GM21737 (cell line): ENCODE measurements around the gene STAU1.
"Not testable (repeated sequence)": the region's sequence is repeated elsewhere in the genome, so short reads cannot be mapped to it uniquely, and the experiment has no call there.

Experiments used
- ATAC-seq: cut with Tn5 transposase; IDR thresholded peaks from one replicate; pipeline ENCODE4 v1.9.1; 2021; ENCODE audit warnings: mild to moderate bottlenecking, moderate library complexity; ENCODE audit not compliant: unreplicated experiment

The STAU1 gene, protein sequence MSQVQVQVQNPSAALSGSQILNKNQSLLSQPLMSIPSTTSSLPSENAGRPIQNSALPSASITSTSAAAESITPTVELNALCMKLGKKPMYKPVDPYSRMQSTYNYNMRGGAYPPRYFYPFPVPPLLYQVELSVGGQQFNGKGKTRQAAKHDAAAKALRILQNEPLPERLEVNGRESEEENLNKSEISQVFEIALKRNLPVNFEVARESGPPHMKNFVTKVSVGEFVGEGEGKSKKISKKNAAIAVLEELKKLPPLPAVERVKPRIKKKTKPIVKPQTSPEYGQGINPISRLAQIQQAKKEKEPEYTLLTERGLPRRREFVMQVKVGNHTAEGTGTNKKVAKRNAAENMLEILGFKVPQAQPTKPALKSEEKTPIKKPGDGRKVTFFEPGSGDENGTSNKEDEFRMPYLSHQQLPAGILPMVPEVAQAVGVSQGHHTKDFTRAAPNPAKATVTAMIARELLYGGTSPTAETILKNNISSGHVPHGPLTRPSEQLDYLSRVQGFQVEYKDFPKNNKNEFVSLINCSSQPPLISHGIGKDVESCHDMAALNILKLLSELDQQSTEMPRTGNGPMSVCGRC

DNA sequence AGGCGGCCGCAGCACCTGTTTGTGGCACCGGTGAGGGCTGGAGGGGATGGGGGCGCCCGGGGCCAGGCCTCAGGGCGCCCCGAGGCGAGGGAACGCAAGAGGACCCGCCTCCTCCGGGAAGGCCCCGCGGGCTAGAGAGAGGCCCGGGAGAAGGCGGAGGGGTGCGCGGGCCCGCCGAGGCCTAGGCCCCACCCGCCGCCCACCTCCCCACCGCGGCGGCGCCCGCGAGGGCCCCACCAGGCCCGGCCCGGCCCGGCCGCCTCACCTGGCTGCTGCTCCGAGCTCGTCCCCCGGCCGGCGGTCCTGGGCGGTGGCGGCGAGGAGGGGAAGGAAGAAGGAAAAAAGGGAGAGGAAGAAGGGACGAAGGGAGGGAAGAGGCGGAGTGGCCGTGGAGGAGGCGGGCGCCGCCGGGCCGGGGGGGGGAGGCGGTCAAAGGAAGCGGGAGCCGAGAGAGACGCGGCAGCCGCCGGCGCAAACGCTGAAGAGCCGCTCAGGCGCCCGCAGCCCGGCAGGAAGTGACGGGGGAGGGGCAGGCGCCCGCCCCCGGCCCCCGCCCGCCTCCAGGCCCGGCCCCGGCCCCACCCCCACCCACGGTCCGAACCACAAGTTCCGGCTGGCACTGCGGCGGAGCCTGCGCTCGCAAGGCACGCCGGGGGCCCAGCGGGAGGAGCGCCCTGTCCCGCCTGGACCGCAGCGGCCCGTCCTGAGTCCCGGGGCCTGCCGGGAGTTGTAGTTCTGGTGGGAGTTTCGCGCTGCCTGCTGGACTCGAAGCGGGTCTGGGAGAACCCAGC is at the start of gene STAU1:
Gene STAU1, minus strand, starts transcription at position 484 of the 791 bp plus-strand sequence. CDS start 22,133 bp downstream, outside the sequence.
- peak; percentile 90 for ATAC-seq

DNA sequence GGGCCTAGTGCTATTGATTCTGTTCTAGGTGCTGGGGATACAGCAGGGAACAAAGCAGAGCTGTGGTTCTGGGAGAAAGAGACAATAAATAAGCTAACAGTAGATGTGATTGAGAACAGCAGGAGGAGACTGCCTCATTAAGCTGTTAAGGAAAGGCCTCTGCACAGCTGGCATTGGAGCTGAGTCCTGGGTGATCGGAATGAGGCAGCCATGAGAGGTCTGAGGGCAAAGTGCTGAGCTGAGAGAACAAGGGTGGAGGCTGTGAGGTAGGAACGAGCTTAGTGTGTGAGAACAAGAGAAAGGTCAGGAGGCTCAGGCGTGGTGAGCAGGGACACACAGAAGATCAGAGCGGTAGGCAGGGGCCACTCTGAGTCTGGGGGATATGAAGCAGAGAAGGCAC is 49.4 kb upstream of the STAU1 start:
- no peak for ATAC-seq

DNA sequence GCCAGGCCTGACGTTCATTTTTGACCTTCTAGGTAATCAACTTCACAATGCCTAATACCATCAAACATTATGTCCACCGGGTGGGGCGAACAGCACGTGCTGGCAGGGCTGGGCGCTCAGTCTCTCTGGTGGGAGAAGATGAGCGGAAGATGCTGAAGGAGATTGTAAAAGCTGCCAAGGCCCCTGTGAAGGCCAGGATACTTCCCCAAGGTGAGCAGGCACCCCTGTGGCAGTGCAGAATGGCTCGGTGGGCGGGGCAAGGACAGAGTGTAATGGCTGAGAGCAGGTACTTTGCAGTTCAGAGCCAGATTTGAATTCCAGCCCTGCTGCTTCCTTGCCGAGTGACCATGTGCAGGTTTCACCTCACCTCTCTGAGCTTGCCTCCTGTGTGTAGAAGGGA is 48.2 kb upstream of the STAU1 start:
- no peak for ATAC-seq

DNA sequence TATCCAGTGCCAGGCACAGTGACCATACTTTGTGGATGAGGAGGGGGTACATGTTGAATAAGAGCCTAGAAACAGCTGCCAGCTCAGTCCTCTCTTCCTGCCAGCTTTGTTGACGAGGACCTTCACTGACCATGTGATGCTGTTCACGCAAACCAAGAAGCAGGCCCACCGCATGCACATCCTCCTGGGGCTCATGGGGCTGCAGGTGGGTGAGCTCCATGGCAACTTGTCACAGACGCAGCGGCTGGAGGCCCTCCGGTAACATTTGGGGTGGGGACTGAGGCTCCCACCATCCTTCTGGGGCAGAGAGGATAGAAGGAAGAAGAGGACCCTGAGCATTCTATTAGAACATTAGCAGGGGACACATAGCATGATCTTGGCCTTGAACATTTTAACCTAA is 46.7 kb upstream of the STAU1 start:
- no peak for ATAC-seq

DNA sequence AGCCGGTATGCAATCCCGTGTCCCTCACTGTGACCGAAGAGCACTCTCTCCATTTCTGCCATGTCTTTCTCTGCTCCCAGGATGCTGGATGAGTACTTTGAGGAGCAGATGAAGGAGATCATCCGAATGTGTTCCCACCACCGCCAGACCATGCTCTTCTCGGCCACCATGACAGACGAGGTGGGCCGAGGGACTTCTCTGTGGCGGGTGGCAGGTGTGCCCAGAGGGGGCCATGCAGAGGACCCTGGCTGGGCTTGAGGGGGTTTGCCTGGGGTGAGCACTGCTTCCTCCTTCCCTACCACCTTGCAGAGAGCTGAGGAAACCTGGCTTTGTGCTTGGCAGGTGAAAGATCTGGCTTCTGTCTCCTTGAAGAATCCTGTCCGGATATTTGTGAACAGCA is 45.1 kb upstream of the STAU1 start:
- no peak for ATAC-seq

DNA sequence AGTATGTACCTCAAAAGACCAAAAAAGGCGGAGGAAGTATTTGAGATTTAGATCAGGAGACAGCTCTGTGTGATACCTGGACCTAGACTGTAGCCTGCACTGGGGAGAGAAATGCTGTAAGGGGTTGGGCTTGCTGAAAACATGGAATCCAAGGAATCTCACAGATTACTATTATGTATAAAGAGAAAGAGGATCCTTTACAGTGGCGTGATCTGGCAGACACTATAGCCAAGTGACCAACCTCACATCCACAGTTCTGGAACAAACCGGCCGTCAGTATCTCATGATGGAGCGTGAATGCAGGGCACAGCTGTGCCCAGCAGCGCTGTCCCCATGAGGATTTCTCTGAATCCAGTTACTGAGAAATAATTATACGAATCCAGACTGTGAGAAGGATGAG is 43.3 kb upstream of the STAU1 start:
- no peak for ATAC-seq

DNA sequence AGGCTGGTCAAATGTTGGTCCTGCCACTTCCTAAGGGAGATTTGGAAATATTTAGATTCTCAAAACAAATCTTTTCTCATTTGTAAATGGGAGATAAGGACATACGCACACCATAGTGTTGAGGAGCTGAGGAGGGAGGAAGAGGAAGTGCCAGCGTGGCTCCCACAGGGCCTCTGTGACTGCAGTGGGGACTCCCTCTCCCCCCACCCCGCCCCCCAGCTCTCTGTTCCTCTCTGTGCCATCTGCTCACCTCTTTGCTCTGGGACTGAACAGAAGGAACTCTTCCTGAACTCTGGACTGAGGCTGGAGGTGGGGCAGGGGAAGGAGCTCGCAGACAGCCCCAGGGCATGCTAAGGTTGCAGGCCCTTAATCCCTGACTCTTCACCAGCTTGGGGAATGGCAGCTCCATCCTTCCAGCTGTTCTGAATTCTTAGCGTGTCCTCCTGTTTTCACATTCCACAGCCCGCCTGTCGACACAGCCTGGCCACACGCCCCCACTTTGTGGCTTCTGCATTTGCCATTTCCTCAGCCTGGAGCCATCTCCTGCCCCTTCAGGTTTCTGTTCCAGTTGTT is 42.5 kb upstream of the STAU1 start:
- no peak for ATAC-seq

DNA sequence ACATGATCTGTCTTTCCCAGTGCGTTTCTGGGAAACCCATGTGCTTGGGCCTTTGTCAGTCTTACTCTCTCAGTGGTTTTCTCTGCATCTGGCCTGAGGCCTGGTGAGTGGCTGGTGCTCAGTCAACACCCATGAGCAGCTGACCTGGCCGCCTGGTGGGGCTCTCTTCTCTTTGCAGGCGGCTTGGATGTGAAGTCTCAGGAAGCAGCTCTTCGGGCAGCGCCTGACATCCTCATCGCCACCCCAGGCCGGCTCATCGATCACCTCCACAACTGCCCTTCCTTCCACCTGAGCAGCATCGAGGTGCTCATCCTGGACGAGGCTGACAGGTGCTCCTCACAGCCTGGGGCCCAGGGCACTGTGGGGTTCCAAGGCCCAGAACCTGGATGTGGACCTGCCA is 41.9 kb upstream of the STAU1 start:
- no peak for ATAC-seq

DNA sequence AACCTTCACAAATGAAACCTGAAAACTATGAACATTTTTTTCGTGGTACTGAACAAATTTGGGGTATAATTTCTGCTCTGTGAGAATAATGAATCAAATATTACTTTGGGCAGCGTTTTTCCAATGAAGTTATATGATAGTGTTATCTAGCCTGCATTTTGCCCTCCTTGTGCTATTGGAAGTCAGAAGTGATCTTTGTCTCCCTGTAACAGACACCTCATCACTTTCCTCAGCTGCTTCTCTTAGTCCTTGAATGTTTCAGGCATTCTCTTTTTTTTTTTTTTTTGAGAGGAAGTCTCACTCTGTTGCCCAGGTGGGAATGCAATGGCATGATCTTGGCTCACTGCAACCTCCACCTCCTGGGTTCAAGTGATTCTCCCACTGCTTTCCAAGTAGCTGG is 41.2 kb upstream of the STAU1 start:
- ATAC-seq: no peak

DNA sequence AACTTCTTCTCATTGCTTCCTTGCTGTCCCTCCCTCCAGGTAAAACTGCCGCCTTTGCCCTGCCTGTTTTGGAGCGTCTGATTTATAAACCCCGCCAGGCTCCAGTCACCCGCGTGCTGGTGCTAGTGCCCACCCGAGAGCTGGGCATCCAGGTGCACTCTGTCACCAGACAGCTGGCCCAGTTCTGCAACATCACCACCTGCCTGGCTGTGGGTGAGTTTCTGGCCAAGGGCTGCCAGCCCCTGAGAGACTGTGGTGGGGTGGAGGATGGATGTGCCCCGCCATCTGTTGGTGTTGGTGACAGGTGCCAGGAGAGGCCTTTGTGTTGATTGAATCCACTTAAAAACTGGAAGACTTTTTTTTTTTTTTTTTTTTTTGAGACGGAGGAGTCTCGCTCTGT is 40.5 kb upstream of the STAU1 start:
- ATAC-seq: no peak

DNA sequence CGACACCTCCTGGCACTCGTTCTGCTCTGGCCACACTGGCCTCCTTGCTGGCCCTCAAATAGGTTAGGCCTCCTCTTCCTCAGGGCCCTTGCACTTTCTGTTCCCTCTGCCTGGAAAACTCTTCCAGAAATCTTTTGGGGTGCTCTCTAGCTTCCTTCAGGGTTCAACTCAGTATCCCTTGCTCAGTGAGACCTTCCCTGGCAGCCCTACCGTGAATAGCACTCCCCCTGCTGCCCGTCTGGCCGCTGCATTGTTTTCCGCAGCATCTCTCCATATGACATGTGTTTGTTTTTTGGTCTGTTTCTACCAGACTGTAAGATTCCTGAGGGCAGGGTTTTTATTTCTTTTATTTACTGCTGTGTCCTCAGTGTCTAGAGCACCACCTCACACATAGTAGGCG is 37.8 kb upstream of the STAU1 start:
- no peak for ATAC-seq

DNA sequence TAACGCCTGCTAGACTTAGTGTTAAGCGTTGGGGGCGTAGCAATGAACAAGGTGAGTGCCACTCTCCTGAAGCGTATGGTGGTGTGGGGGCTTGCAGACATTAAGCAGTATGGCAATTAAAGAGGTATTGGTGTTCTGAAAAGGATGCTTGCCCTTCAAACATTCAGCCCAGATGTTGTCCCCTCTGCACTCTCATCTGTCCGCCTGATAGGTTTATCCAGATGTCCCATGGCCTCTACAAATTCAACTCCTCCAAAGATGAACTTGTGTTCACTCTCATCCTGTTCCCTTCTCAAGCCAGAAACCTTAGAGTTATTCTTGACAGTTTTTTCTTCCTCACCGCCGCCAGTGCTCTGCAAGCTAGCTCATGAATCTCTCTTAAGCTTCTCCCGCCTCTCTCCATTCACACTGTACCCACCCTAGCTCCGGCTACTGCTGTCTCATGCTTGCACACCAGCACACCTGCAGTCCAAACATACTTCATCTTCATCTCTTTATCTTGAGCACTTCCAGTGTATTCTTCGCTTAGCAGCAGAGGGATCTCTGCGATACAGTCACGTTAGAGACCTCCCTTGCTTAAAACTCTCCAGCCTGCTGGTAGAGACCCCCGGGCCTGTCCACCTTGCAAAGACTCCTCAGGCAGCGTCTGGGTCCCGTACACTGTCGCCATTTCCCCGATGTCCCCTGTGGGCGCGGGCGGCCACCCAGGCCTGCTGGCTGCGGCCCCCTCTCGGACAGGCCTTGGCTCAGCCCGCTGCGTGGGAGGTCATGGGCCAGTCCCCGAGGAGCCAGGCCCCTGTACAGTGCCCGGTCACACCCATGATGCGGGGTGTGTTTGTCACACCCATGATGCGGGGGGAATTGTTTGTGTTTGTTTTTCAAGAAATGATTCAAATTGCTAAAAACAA is 32.0 kb upstream of the STAU1 start:
- ATAC-seq: no peak

DNA sequence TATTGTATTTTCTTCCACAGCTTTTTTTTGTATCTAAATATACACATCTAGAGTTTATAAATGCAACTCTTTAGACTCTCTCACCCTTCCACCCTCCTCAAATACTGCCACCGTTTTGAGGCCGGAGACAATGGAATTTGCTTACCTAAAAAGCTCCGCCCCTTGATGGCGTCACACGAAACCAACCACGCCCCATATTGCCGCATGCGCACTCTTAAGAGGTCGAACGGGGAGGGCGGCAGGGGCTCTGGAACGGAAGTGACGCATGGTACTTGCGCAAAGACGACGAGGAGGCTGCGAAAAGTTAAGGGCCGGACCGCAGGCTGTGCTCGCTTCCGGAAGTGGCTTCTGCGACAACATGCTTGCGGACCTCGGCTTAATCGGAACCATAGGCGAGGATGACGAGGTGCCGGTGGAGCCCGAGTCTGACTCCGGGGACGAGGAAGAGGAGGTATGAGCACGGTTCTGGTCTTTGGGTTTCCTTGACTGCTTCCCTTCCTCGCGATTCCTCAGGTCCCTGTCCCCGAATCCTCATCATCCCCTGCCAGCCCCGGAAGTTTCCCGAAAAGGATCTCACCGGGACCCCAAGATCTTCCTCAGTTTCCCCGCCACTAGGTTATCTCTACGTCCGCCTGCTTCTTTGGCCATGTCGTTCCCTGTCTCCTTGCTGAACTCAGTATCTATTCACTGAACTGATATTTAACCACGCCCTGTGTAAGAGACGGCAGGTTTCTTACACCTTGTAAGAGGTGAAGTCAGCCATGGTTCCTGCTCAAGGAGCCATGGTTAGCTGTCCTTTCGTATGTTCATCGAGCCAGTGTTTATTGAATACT is 31.2 kb upstream of the STAU1 start, which contains the start of gene DDX27:
Gene DDX27, plus strand, starts transcription at position 326 of the 833 bp plus-strand sequence. Its CDS starts 33 bp downstream, at position 359.
- peak; percentile 82 for ATAC-seq

DNA sequence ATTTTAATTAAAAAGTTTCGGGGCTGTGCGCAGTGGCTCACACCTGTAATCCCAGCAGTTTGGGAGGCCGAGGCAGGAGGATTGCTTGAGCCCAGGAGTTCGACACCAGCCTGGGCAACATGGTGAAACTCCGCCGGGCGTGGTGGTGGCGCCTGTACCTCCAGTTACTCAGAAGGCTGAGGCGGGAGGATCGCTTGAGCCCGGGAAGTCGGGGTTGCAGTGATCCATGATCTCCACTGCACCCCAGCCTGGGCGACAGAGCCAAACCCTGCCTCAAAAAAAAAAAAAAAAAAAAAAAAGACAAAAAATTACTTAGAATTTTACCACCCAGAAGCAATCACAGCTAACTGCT is 30.6 kb upstream of the STAU1 start:
- not testable (repeated sequence) for ATAC-seq

DNA sequence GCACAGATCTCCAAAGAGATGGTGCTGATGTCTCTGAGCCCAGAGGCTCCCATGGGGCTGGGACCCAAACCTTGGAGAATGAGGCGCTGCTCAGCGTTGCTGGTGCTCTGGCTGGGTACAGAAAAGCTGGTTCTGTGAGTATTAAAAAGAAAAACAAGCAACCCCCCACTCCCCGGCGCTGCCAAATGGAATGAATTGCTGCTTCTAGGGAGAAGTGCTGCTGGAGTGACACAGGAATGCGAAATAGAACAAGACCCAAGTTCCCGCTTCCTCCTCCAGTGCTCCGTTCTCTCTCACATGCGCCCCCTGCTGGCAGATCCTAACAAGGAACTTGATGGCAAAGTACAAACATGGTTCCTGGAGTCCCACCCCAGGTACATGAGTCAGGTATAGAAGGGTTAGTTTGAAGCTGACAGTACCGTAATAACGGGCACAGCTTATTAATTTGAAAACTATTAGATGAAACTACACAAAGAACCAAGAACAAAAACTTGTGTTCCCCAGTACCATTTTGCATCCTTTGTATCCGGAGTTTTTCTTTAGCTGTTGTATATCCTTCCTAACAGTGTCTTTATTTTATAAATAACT is 29.0 kb upstream of the STAU1 start:
- ATAC-seq: peak; percentile 36

DNA sequence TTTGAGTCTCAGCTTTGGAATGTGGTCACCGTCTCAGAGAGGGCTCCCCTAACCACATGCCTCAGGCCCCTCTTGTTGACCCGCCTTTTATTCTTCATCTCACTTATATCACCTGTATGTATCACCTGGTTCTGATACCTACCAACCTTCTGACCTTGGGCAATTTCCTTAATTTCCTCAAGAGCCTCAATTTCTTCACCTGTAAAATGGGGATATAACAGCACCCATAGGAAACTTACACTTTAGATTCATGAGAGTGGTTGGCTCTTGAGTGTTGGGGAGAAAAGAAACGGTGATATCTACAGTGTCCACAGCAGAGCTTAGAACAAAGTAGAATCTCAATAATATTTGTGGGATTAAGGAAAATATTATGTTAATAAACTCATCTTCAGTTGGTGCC is 27.1 kb upstream of the STAU1 start:
- ATAC-seq: no peak

DNA sequence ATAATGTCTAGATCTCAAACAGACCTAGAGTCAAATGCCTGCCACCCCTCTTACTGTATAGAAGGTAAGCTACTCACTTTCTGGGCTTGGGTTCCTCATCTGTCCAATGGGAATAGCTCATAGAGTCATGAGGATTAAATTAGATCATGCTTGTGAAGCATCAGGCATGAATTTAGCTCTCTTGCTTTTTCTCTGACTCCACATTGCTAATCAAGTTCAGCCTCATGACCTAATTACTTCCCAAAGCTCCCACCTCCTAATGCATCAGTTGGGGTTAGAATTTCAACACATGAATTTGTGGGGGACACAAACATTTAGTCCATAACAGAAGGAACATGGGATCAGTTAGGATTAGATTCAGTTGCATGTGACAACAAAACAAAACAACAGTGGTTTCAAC is 26.4 kb upstream of the STAU1 start:
- no peak for ATAC-seq

DNA sequence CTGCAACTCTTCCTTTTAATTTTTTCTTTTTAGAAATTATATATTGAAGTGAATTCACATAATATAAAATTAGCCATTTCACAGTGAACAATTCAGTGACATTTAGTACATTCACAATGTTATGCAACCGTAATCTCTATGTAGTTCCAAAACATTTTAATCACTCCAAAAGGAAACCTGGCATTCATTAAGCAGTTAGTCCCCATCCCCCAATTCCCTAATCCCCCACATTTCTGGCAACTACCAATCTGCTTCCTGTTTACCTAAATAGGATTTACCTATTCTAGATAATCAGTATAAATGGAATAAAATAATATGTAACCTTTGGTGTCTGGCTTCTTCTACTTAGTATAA is 22.6 kb upstream of the STAU1 start:
- ATAC-seq: no peak

DNA sequence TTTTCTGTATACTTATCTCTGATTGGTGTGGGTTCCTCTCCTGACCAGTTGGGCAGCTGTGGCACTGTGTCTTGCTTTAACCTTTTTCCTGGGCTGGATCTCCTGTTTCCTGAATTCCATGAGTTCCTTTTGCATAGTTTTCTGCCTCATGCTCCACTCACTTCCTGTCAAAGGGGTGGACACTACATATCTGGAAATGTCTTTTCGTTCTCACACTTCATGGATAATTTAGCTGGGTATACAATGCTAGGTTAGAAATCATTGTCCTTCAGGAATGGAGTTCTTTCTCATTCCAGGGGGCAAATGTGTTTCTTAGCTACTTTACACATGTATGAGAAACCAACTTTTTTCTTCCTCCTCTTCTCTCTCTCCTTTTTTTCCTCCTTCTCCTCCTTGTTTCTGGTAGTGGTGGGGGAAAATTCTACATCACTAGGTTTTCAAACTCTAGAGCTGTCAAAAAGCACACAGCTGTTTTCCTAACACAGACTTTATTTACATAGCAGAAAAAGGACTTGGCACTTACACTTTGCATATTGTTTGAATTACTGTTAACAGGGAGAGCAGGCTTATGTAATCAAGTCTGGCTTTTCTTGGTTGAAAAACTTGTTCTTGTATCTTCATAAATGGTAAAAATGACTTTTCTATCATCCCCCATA is 22.1 kb upstream of the STAU1 start:
- ATAC-seq: no peak
